Measurements from ENCODE around the gene DCUN1D2.

DCUN1D2 gene

DNA sequence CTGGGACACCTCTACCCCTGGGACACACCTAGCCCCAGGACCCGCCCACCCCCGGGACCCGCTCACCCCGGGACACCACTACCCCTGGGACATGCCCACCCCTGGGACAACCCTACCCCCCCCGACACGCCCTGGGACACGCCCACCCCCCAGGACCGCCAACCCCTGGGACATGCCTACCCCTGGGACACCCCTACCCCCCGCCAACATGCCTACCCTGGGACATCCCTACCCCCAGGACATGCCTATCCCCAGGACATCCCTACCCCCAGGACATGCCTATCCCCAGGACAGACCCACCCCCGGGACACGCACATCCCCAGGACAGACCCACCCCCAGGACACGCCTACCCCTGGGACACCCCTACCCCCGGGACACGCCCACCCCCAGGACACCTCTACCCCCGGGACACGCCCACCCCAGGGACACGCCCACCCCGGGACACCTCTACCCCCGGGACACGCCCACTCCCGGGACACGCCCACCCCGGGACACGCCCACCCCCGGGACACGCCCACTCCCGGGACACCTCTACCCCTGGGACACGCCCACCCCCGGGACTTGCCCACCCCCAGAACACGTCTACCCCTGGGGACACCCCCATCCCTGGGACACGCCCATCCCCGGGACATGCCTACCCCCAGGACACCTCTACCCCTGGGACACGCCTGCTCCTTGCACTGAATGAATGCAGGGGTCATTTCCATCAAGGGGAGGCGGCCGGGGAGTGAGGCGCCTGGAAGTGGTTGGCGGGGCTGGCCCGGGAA lies 69.5 kb downstream of the DCUN1D2 start:
- no peak for DNase-seq

DNA sequence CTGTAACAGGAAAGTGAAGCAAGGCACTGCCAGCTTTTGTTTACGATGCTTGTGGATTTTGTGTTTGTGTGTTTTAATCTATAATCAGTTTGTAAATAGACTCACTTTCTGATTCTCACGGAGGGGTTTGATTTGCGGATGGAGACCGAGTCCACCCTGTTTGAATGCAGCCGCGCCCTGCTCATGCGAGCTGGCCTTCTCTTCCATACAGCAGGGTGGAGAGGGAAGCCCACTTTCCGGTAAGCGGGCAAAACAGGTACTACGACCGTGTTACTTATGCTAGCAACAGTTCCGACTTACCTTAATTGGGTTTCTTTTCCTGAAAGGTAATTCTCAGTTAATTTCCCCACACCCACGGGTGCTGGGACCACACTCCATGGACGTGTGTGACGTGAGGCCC lies 70.3 kb downstream of the DCUN1D2 start:
- DNase-seq = no peak

- no peak for DNase-seq
Measured at GRCh38 chr13:113419531-113420193, 70.8 kb downstream of the DCUN1D2 start.

GRCh38 chr13:113418722-113419049 lies 71.8 kb downstream of the DCUN1D2 start:
- no peak for DNase-seq

DNA sequence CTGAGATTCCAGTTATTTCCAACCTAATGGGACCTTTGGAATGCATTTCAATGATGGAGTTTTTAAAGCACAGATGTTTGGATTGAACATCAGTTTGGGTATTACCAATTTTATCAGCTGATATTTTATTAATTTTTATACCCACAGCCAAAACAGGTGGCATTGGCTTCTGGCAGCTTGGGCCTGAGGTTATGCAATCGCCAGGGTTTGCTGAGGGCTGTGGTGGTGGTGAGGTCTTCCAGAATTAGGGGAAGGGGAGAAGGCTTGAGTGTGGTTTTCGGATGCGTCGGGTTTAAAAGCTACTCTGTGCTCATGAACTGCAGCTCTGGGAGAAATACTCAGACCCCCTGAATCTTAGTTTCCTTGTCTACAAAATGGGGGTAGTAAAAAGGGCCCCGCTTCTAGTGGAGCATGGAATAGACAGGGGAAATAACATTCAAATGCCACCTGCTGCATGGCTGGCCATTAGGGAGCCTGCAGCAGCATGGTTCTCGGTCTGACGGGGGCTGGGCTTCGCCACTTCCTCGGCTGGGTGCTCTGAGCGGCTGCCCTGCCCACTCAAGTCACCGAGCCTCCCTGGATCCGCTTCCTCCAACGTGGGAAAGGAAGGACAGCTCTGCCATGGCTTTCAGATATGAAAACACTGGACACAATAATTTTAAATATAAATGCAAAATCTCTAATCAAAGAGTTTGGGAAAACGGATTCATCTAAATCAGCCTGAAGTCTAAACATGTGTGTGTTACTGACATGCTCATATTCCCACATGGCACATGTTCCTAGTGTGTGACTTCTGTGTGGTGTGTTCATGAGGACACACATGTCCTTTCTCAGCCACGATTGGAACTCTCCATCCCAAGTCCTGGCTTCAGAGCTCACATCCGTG lies 72.4 kb downstream of the DCUN1D2 start:
- no peak for DNase-seq

GRCh38 chr13:113417008-113417751 lies 73.3 kb downstream of the DCUN1D2 start:
- no peak for DNase-seq

- DNase-seq = no peak
Measured at GRCh38 chr13:113415825-113416224, 74.7 kb downstream of the DCUN1D2 start.

GRCh38 chr13:113415032-113415431 lies 75.5 kb downstream of the DCUN1D2 start:
- DNase-seq = no peak

GRCh38 chr13:113414335-113414734 lies 76.2 kb downstream of the DCUN1D2 start:
- DNase-seq = no peak

- no peak for DNase-seq
Measured at GRCh38 chr13:113413898-113414282, 76.6 kb downstream of the DCUN1D2 start.

GRCh38 chr13:113413178-113413897 lies 77.2 kb downstream of the DCUN1D2 start:
- DNase-seq = no peak

DNA sequence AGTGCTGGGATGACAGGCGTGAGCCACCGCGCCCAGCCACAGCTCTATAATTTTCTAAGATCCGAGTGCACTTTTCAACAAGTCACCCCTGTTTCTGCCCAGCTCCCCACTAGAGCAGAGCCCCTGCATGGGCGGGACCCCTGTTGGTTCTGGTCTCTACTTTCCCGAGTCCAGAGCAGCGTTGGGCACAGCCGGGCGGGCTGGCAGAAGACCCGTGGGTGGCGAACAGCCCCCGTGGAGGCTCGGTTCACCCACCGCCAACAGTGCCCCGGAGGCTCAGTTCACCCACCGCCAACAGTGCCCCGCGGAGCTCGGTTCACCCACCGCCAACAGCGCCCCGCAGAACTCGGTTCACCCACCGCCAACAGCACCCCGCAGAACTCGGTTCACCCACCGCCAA lies 78.1 kb downstream of the DCUN1D2 start:
- DNase-seq = no peak

DNA sequence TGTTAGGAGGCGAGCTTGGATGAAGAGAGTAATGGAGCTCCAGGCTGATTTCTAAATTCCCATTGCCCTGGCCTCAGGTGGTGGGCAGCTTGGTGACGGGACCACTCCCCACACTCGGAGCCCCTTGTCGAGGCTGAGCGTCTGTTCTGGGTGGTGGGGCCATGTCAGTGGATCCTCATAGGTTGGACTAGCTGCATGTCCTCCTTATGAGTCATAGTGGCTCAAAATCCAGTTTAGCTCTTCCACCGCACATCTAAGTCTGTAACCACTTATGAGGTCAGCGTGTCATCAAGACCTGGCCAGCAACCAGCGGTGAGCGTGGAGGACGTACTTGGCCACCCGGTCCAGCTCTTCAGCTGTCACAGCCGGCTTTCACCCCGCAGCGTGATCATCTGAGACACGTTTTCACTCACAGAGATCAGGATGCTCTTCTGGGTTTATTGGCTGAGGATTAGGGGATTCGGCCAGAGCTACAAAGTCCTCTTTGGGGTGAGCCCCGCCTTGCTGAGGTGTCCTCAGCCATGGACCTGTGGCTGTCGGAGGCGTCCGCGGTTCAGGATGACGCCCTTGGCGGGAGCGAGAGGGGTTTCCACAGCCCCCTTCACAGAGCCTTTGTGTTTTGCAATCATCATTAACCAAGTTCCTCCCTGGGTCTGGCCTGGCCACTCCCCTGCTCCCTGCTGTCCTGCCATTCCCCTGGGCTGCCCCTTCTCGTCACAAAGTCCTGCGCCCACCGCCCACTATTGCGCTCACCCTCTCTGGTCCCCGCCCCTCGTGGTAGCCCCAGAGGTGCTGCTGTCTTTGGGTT lies 79.1 kb downstream of the DCUN1D2 start:
- no peak for DNase-seq

- DNase-seq = no peak
Measured at GRCh38 chr13:113410472-113411201, 79.9 kb downstream of the DCUN1D2 start.

DNA sequence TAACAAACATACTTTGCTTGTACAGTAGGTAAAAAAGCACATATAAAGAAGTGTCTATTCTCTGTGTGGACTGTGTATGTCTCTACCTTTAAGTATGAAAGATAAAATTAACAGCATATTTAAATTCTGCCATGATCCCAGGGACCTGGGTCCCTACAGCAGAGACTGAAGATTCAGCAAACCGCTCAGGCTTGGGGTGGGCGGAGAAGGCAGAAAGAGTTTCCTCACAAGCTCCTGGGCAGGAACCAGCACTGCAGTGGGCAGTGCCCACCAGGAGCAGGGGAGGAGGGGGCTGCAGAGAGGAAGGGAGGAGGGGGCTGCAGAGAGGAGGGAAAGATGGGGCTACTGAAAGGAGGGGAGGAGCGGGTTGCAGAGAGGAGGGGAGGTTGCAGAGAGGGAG lies 81.9 kb downstream of the DCUN1D2 start:
- no peak for DNase-seq

- no peak for DNase-seq
Measured at GRCh38 chr13:113407531-113408393, 82.7 kb downstream of the DCUN1D2 start.

DNA sequence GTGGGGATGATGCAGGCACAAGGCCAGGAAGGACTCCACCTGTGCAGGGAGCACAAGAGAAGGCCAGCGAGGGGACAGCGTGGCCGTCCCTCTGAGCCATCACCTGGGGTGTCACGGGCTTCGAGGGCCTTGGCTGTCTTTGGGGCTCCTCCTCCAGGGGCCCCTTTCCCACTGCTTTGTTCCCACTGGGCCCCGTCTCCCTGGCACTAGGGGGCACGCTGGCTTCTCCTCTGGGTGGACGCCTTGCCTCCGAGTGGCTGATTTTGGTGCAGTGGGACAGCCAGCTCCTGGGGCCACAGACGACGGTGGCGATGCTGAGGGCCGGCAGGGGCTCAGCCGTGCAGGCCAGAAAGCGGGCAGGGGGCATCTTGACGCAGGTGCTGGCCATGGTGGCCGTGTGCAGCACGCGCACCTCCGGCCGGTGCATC lies 83.4 kb downstream of the DCUN1D2 start:
- DNase-seq = no peak

- DNase-seq = no peak
Measured at GRCh38 chr13:113406321-113407102, 84.0 kb downstream of the DCUN1D2 start.
